ENCODE results near the gene C2CD4C.
A peak's percentile ranks its signal among the peaks of the same experiment; 100 is the strongest.
"Not testable (repeated sequence)": the region's sequence is repeated elsewhere in the genome, so short reads cannot be mapped to it uniquely, and the experiment has no call there.

Gene C2CD4C

GRCh38 chr19:412356-413355 is 3.7 kb upstream of the C2CD4C start:
- WGBS, 2 experiments (ENCODE audit: insufficient coverage in 2 of 2): 55 to 58% methylated on average over 23 of the region's 36 CpGs
- Histone ChIP-seq H3K4me3 (ENCODE audit: extremely low read depth, insufficient read depth, low read length, poor library complexity, severe bottlenecking) (no peak overlapping the region), H3K4me1 (ENCODE audit: control insufficient read depth, insufficient read depth, low read length, poor library complexity, severe bottlenecking) (peaks cover 7% of the 10 kb centered on the region), H3K27ac (ENCODE audit: low read depth, low read length, severe bottlenecking) (no peak overlapping the region), H3K9me3 (ENCODE audit: control insufficient read depth, low read length) (no peaks in the 10 kb centered on the region), H3K36me3 (ENCODE audit: control insufficient read depth, insufficient read depth, low read length) (no peaks in the 10 kb centered on the region)

DNA sequence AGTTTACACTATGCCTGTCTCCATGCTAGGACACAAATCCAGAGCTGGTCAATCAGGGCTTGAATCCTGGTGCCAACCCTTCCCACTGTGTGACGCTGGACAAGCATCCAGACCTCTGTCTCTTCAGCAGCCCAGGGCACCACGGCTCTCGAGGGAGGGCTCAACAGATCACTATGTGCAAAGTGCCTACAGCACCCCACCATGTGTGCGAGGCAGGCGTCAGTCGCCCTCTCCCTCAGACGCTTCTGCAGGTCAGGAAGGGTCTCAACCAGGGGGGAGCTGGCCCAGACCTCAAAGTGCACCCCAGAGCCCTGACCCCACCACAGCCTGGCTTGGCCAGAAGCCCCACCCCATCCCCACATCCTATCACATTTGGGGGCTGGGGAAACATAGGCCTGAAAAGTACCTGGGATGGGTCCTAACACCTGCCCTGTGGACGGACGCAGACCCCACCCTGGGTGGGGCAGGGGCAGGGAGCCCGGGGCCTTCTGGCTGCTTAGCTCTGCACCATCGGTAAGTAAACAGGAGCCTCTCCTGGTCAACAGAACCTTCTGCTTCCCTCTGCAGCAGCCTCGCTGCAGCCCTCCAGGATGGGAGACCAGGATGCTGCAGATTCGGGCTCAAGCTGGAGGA is 2.9 kb upstream of the C2CD4C start:
- no peak overlapping the region for H3K4me3 ChIP-seq (ENCODE audit: extremely low read depth, insufficient read depth, low read length, poor library complexity, severe bottlenecking)
- no peaks in the 10 kb centered on the region for H3K9me3 ChIP-seq (ENCODE audit: control insufficient read depth, low read length)
- no peak overlapping the region for H3K27ac ChIP-seq (ENCODE audit: low read depth, low read length, severe bottlenecking)
- H3K36me3 ChIP-seq (ENCODE audit: control insufficient read depth, insufficient read depth, low read length): no peaks in the 10 kb centered on the region
- no peaks in the 10 kb centered on the region for H3K4me1 ChIP-seq (ENCODE audit: control insufficient read depth, insufficient read depth, low read length, poor library complexity, severe bottlenecking)
- 84 to 88% methylated on average over 7 to 11 of the region's 13 CpGs for WGBS, 2 experiments (ENCODE audit: insufficient coverage in 2 of 2)

GRCh38 chr19:411121-411722 is 2.3 kb upstream of the C2CD4C start:
- H3K4me1 ChIP-seq (ENCODE audit: control insufficient read depth, insufficient read depth, low read length, poor library complexity, severe bottlenecking); H3K4me3 ChIP-seq (ENCODE audit: extremely low read depth, insufficient read depth, low read length, poor library complexity, severe bottlenecking); H3K36me3 ChIP-seq (ENCODE audit: control insufficient read depth, insufficient read depth, low read length); H3K27ac ChIP-seq (ENCODE audit: low read depth, low read length, severe bottlenecking); H3K9me3 ChIP-seq (ENCODE audit: control insufficient read depth, low read length): not testable (repeated sequence)
- WGBS, 2 experiments (ENCODE audit: insufficient coverage in 2 of 2): 86 to 89% methylated on average over 9 to 16 of the region's 22 CpGs

DNA sequence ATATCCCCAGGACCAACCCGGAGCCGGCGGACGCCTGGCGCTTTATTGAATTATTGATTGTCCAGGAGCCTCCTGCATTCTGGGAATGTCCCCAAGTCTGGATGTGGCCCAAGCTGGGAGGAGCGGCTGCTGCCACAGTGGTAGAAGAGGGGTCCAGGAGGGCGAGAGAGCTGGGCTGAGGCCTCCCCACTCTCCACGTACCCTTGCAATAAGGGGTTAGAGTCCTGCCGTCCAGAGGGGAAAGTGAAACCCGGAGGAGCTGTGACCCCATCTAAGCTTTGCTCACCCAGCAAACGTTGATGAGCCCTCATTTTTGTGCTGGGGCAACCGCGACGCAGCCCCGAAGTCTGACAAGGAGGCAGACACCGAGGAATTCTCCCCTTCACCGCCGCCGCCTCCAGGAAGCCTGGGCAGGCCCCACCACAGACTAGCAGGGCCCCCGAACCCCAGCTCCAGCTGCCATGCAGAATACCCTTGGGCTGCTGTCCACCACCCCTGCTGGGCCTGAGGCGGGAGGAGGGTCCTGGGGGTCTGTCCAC is 1.4 kb upstream of the C2CD4C start:
- Histone ChIP-seq H3K4me3 (ENCODE audit: extremely low read depth, insufficient read depth, low read length, poor library complexity, severe bottlenecking) (no peak overlapping the region), H3K9me3 (ENCODE audit: control insufficient read depth, low read length) (no peaks in the 10 kb centered on the region), H3K36me3 (ENCODE audit: control insufficient read depth, insufficient read depth, low read length) (no peaks in the 10 kb centered on the region), H3K27ac (ENCODE audit: low read depth, low read length, severe bottlenecking) (no peak overlapping the region), H3K4me1 (ENCODE audit: control insufficient read depth, insufficient read depth, low read length, poor library complexity, severe bottlenecking) (no peaks in the 10 kb centered on the region)
- 94 to 95% methylated on average over 14 to 19 of the region's 21 CpGs for WGBS, 2 experiments (ENCODE audit: insufficient coverage in 2 of 2)

DNA sequence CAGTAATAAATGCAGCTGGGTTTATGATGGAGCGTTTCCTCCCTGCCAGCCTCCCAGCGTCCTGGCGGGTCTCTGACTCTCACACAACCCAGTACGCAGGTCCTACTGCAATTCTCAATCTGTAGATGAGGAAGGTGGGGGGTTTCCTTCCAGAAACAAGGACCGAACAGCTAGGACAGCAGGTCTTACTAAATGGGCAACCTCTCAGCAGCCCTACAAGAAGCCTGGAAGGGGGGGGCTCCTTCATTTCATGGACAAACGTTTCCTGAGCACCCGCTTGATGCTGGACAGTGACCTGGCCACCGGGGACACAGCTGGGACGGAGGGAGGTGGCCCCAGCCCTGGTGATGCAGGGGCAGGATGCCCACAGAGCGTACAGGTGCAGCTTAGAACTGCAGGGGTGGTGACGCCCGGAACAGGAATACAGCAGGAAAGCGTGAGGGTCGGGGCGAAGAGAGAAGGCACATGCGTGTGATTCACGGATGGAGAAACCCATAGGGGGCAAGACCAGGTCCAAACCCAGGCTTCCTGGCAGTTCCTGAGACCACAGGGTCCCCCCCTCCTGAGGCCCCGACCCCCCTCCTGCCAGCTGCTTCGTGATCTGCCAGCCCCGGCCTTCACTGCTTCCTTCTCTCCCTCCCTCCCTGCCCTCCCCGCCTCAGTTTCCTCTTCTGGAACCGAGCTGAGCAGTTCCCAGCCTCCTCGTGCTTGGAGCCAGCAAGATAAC is 732 bp upstream of the C2CD4C start:
- Histone ChIP-seq H3K27ac (ENCODE audit: low read depth, low read length, severe bottlenecking) (no peak overlapping the region), H3K4me3 (ENCODE audit: extremely low read depth, insufficient read depth, low read length, poor library complexity, severe bottlenecking) (peak overlapping the region; percentile 64)
- 41 to 45% methylated on average over 14 to 18 of the region's 23 CpGs for WGBS, 2 experiments (ENCODE audit: insufficient coverage in 2 of 2)

GRCh38 chr19:408441-408901 is 476 bp downstream of the C2CD4C start:
- Histone ChIP-seq H3K4me3 (ENCODE audit: extremely low read depth, insufficient read depth, low read length, poor library complexity, severe bottlenecking) (peak overlapping the region; percentile 64), H3K4me1 (ENCODE audit: control insufficient read depth, insufficient read depth, low read length, poor library complexity, severe bottlenecking) (no peaks in the 10 kb centered on the region), H3K9me3 (ENCODE audit: control insufficient read depth, low read length) (no peaks in the 10 kb centered on the region), H3K27ac (ENCODE audit: low read depth, low read length, severe bottlenecking) (no peak overlapping the region), H3K36me3 (ENCODE audit: control insufficient read depth, insufficient read depth, low read length) (no peaks in the 10 kb centered on the region)
- WGBS, 2 experiments (ENCODE audit: insufficient coverage in 2 of 2): 4 to 6% methylated on average over 9 to 15 of the region's 30 CpGs

More for the DNA sequence above, 732 bp upstream of the C2CD4C start:
- Histone ChIP-seq H3K9me3 (ENCODE audit: control insufficient read depth, low read length) (no peaks in the 10 kb centered on the region), H3K4me1 (ENCODE audit: control insufficient read depth, insufficient read depth, low read length, poor library complexity, severe bottlenecking) (no peaks in the 10 kb centered on the region), H3K36me3 (ENCODE audit: control insufficient read depth, insufficient read depth, low read length) (no peaks in the 10 kb centered on the region)

DNA sequence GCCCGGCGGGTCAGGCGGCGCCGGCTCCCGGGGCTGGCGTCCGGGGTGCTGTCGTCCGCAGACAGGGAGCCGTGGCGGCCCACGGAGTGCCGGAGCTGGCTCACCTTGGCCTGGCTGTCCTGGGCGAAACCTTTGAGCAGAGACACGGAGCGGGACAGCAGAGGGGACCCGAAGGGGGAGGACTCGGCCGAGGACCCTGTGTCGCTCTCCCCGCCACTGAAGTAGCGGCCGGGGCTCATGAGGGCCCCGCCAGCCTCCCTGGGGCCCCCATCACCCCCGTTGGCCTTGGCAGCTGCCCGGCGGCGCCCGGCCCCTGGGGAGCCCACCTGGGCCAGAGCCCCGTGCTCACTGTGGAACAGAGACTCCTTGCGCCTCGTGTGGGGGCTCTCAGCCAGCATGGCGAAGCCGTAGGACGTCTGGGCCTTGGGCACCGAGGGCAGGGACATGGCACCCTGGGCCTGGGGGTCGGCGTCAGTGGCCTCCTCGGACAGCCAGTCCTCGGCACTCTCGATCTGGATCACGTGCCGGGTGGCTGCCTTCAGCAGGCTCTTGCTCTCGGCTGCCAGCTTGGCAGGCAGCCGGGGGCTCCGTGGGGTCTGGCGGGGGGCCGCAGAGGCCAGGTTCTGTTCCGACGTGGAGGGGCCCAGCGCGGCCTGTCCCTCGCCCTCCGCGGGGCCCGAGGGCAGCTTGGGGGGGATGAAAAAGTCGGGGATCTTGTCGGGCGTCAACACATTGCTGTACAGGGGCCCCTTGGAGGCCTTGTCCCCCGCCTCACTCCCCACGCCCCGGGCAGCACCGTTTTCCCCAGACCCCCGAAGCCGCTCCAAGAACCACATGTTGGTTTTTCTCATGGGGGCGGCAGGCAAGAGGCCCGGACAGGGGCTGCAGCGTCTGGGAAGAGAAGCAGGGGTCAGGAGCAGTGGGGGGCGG is 1.2 kb downstream of the C2CD4C start:
- H3K4me1 ChIP-seq (ENCODE audit: control insufficient read depth, insufficient read depth, low read length, poor library complexity, severe bottlenecking): no peaks in the 10 kb centered on the region
- H3K27ac ChIP-seq (ENCODE audit: low read depth, low read length, severe bottlenecking): no peak overlapping the region
- no peaks in the 10 kb centered on the region for H3K36me3 ChIP-seq (ENCODE audit: control insufficient read depth, insufficient read depth, low read length)
- 88 to 90% methylated on average over 44 to 62 of the region's 70 CpGs for WGBS, 2 experiments (ENCODE audit: insufficient coverage in 2 of 2)
- H3K9me3 ChIP-seq (ENCODE audit: control insufficient read depth, low read length): no peaks in the 10 kb centered on the region
- H3K4me3 ChIP-seq (ENCODE audit: extremely low read depth, insufficient read depth, low read length, poor library complexity, severe bottlenecking): peak overlapping the region; percentile 64

DNA sequence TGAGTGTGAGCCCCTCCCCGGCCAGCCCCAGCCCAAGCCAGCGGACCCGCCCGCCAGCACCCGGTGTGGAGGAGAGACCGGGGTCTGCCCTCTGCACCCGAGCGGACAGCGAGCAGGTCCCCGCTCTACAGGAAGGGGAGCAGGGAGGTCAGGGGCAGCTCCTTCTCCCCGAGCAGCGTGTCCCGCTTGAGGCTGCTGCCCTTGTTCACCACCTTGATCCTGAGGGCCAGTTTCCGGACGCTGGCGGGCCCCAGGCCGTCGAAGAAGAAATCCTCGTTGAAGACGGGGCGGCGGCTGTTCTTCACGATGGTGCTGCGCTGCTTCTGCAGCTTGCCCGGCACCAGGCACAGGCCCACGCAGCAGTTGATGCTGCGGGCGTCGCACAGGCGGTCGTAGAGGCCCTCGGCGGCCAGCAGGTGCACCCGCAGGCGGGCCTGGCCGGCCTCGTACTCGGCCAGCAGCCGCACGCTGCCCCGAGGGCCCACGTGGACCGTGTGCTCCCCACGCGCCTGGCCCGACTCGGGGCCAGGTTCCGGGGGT is 1.9 kb downstream of the C2CD4C start:
- no peak overlapping the region for H3K27ac ChIP-seq (ENCODE audit: low read depth, low read length, severe bottlenecking)
- 94% methylated on average over 30 to 48 of the region's 48 CpGs for WGBS, 2 experiments (ENCODE audit: insufficient coverage in 2 of 2)
- no peaks in the 10 kb centered on the region for H3K4me1 ChIP-seq (ENCODE audit: control insufficient read depth, insufficient read depth, low read length, poor library complexity, severe bottlenecking)
- H3K36me3 ChIP-seq (ENCODE audit: control insufficient read depth, insufficient read depth, low read length): no peaks in the 10 kb centered on the region
- H3K9me3 ChIP-seq (ENCODE audit: control insufficient read depth, low read length): no peaks in the 10 kb centered on the region
- H3K4me3 ChIP-seq (ENCODE audit: extremely low read depth, insufficient read depth, low read length, poor library complexity, severe bottlenecking): no peak overlapping the region

GRCh38 chr19:406135-406781 is 2.7 kb downstream of the C2CD4C start:
- no peaks in the 10 kb centered on the region for H3K36me3 ChIP-seq (ENCODE audit: control insufficient read depth, insufficient read depth, low read length)
- no peaks in the 10 kb centered on the region for H3K4me1 ChIP-seq (ENCODE audit: control insufficient read depth, insufficient read depth, low read length, poor library complexity, severe bottlenecking)
- no peaks in the 10 kb centered on the region for H3K9me3 ChIP-seq (ENCODE audit: control insufficient read depth, low read length)
- H3K27ac ChIP-seq (ENCODE audit: low read depth, low read length, severe bottlenecking): no peak overlapping the region
- WGBS, 2 experiments (ENCODE audit: insufficient coverage in 2 of 2): 90 to 93% methylated on average over 34 to 39 of the region's 41 CpGs
- no peak overlapping the region for H3K4me3 ChIP-seq (ENCODE audit: extremely low read depth, insufficient read depth, low read length, poor library complexity, severe bottlenecking)

Data from mesodermal cell (in vitro differentiated cells).